Colonic mucosa (tissue), 4 donors: Measurements from ENCODE around the gene CDPF1. TPM values are rescaled to one million over a fixed set of nuclear protein-coding genes. Genes with fewer than 3 reads are reported as not detected.

Experiments
- DNase-seq: peaks from one replicate; pipeline ENCODE4 v3.0.0-alpha.2; 2020
- H3K27ac ChIP-seq: fragments of 200-600 bp; one replicate; pipeline ENCODE4 v1.8.0; 2021
- H3K27me3 ChIP-seq: fragments of 200-600 bp; one replicate; pipeline ENCODE4 v1.8.0; 2021
- H3K36me3 ChIP-seq: fragments of 200-600 bp; one replicate; pipeline ENCODE4 v1.8.0; 2021
- H3K4me1 ChIP-seq: fragments of 200-600 bp; one replicate; pipeline ENCODE4 v1.8.0; 2021; ENCODE audit warnings: mild to moderate bottlenecking
- H3K4me3 ChIP-seq: fragments of 200-600 bp; one replicate; pipeline ENCODE4 v1.8.0; 2021
- H3K9ac ChIP-seq, 2 donors: one replicate each; pipeline ENCODE4 v1.7.0; 2013; ENCODE audit warnings: control low read depth in 2 of 2, low read depth in 2 of 2, low read length in 2 of 2
- H3K9me3 ChIP-seq: fragments of 200-600 bp; one replicate; pipeline ENCODE4 v1.8.0; 2021
- CTCF ChIP-seq: fragments of 200-600 bp; IDR thresholded peaks from one replicate; pipeline ENCODE4 v1.8.0; 2022; ENCODE audit warnings: antibody characterized with exemption, mild to moderate bottlenecking
- intact Hi-C: fragments of 100-400 bp; cut with DNase I; formaldehyde crosslinking; loops from one replicate; pipeline ENCODE4 v1.14.1; 2022
- total RNA-seq, 2 donors: library from RNA; stranded (reverse); fragmentation: NEBNext Ultra II Directional in 1 of 2; extraction: Animal tissue kit (Norgen Biotek cat#: 25700) in 1 of 2; gene quantifications; one replicate each; pipeline ENCODE4 v1.2.1, GENCODE V29; 2021
- donor health status: healthy.
- donor health status: DM: no; HTN: no; CAD: no.
- donor health status: DM: no; HTN: no; CAD: no.

Gene CDPF1
- total RNA-seq, 2 donors from 2014 or later, result 5.8 to 11.2 TPM

- TF ChIP-seq CTCF, result no peak
- Histone ChIP-seq H3K27ac (no peak overlapping the region), H3K9me3 (no peaks in the 10 kb centered on the region), H3K4me3 (peak overlapping the region; percentile 1), H3K9ac (peak overlapping the region; percentile 46 to 50), H3K36me3 (peaks cover 5% of the 10 kb centered on the region), H3K27me3 (no peaks in the 10 kb centered on the region), H3K4me1 (no peaks in the 10 kb centered on the region)
- intact Hi-C loops, result no loop called here
- DNase-seq, result no peak
Observed at GRCh38 chr22:46287873-46288751, 38.0 kb upstream of the CDPF1 start.

GRCh38 chr22:46286941-46287872 is 37.1 kb upstream of the CDPF1 start:
- Histone ChIP-seq H3K9ac (peak overlapping the region; percentile 46 to 50), H3K9me3 (no peaks in the 10 kb centered on the region), H3K4me1 (no peaks in the 10 kb centered on the region), H3K27me3 (no peaks in the 10 kb centered on the region), H3K4me3 (no peak overlapping the region), H3K27ac (no peak overlapping the region), H3K36me3 (peaks cover 5% of the 10 kb centered on the region)
- TF ChIP-seq CTCF, result no peak
- intact Hi-C loops, result no loop called here
- no peak for DNase-seq

DNA sequence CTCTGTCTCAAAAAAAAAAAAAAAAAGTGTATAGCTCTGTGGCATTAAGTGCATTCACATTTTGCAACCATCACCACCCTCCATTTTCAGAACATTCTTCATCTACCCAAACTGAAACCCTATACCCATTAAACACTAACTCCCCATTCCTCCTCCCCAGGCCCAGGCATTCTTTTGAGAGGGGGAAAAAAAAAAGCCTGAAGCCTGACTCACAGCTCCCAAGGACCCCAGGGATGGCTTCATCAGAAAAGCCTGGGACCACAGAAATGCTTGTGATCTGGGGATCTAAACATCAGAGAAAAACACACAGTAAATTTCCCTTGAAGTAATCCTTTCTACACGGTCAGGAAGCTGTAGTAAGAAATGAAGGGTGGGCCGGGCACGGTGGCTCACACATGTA is 35.9 kb upstream of the CDPF1 start:
- no peak for DNase-seq
- Histone ChIP-seq H3K4me3 (no peak overlapping the region), H3K9ac (no peak overlapping the region), H3K4me1 (no peaks in the 10 kb centered on the region), H3K9me3 (no peaks in the 10 kb centered on the region), H3K27me3 (no peaks in the 10 kb centered on the region), H3K36me3 (peaks cover 5% of the 10 kb centered on the region), H3K27ac (no peak overlapping the region)
- intact Hi-C loops, result no loop called here
- TF ChIP-seq CTCF, result no peak

- Histone ChIP-seq H3K9ac (no peak overlapping the region), H3K27me3 (no peaks in the 10 kb centered on the region), H3K4me3 (no peak overlapping the region), H3K9me3 (no peaks in the 10 kb centered on the region), H3K27ac (no peak overlapping the region), H3K4me1 (no peaks in the 10 kb centered on the region), H3K36me3 (peaks cover 24% of the 10 kb centered on the region)
- TF ChIP-seq CTCF, result no peak
- intact Hi-C loops, result no loop called here
- DNase-seq, result no peak
Observed at GRCh38 chr22:46281866-46282678, 32.0 kb upstream of the CDPF1 start.
